ENCODE results near the gene SDHAF2. TPM values are rescaled to one million over a fixed set of nuclear protein-coding genes. Genes with fewer than 3 reads are reported as not detected.
"Not testable (repeated sequence)": the region's sequence is repeated elsewhere in the genome, so short reads cannot be mapped to it uniquely, and the experiment has no call there.

SDHAF2 gene
- total and polyA plus RNA-seq, 4 donors = 25.5 to 46.9 (median 30.2) TPM

GRCh38 chr11:61460986-61461385 lies 31.1 kb downstream of the SDHAF2 start:
- DNase-seq (ENCODE audit: low spot score) = no peak
- H3K9ac ChIP-seq (ENCODE audit: low read depth in 1 of 2, low read length in 2 of 2) = no peak overlapping the region
- peak in 1 of 2 donors; percentile 16 for TF ChIP-seq RAD21 (IDR thresholded peaks at IDR 0.05)
- TF ChIP-seq EGR1 (IDR thresholded peaks at IDR 0.05; ENCODE audit: low read depth in 2 of 2) = no peak
- H3K9me3 ChIP-seq (ENCODE audit: control insufficient read depth in 4 of 4, low read length in 3 of 4) = no peaks in the 10 kb centered on the region
- H3K27ac ChIP-seq (ENCODE audit: low read depth in 1 of 2, low read length in 2 of 2) = no peak overlapping the region
- H3K4me1 ChIP-seq (ENCODE audit: control insufficient read depth in 4 of 4, insufficient read depth in 4 of 4, low read length in 3 of 4) = no peaks in the 10 kb centered on the region
- 85% methylated on average over 5 of the region's 5 CpGs for WGBS
- no peaks in the 10 kb centered on the region for H3K27me3 ChIP-seq (ENCODE audit: control insufficient read depth in 4 of 4, insufficient read depth in 4 of 4, low read length in 3 of 4)
- no peak overlapping the region for H3K4me3 ChIP-seq (ENCODE audit: low read depth in 1 of 3, low read length in 3 of 3)
- H3K36me3 ChIP-seq (ENCODE audit: control insufficient read depth in 4 of 4, insufficient read depth in 3 of 4, low read depth in 1 of 4, low read length in 3 of 4) = peaks cover 0 to 3% (median 1%) of the 10 kb centered on the region in 4 donors

GRCh38 chr11:61467602-61468001 lies 37.7 kb downstream of the SDHAF2 start:
- not testable (repeated sequence) for H3K36me3 ChIP-seq (ENCODE audit: control insufficient read depth in 4 of 4, insufficient read depth in 3 of 4, low read depth in 1 of 4, low read length in 3 of 4); H3K9ac ChIP-seq (ENCODE audit: low read depth in 1 of 2, low read length in 2 of 2)
- WGBS = 90% methylated on average over 6 of the region's 6 CpGs

GRCh38 chr11:61468002-61468401 lies 38.1 kb downstream of the SDHAF2 start:
- WGBS = 77% methylated on average over 7 of the region's 7 CpGs
- no peak for DNase-seq (ENCODE audit: low spot score)
- peaks cover under 1 to 5% (median 3%) of the 10 kb centered on the region in 4 donors for H3K36me3 ChIP-seq (ENCODE audit: control insufficient read depth in 4 of 4, insufficient read depth in 3 of 4, low read depth in 1 of 4, low read length in 3 of 4)
- no peaks in the 10 kb centered on the region for H3K9me3 ChIP-seq (ENCODE audit: control insufficient read depth in 4 of 4, low read length in 3 of 4)
- H3K4me1 ChIP-seq (ENCODE audit: control insufficient read depth in 4 of 4, insufficient read depth in 4 of 4, low read length in 3 of 4) = no peaks in the 10 kb centered on the region
- H3K27me3 ChIP-seq (ENCODE audit: control insufficient read depth in 4 of 4, insufficient read depth in 4 of 4, low read length in 3 of 4) = no peaks in the 10 kb centered on the region
- no peak overlapping the region for H3K27ac ChIP-seq (ENCODE audit: low read depth in 1 of 2, low read length in 2 of 2)
- H3K4me3 ChIP-seq (ENCODE audit: low read depth in 1 of 3, low read length in 3 of 3) = no peak overlapping the region
- no peak for TF ChIP-seq ZBTB33 (IDR thresholded peaks at IDR 0.05)
- TF ChIP-seq HNF4A (conservative IDR thresholded peaks at IDR 0.05) = no peak
- TF ChIP-seq NR2F2 (IDR thresholded peaks at IDR 0.05) = peak; percentile 77
- no peak overlapping the region for H3K9ac ChIP-seq (ENCODE audit: low read depth in 1 of 2, low read length in 2 of 2)

More at GRCh38 chr11:61467602-61468001, 37.7 kb downstream of the SDHAF2 start:
- DNase-seq (ENCODE audit: low spot score); H3K27me3 ChIP-seq (ENCODE audit: control insufficient read depth in 4 of 4, insufficient read depth in 4 of 4, low read length in 3 of 4); H3K9me3 ChIP-seq (ENCODE audit: control insufficient read depth in 4 of 4, low read length in 3 of 4); H3K27ac ChIP-seq (ENCODE audit: low read depth in 1 of 2, low read length in 2 of 2); H3K4me3 ChIP-seq (ENCODE audit: low read depth in 1 of 3, low read length in 3 of 3); H3K4me1 ChIP-seq (ENCODE audit: control insufficient read depth in 4 of 4, insufficient read depth in 4 of 4, low read length in 3 of 4): not testable (repeated sequence)

GRCh38 chr11:61472282-61472681 lies 42.4 kb downstream of the SDHAF2 start:
- Histone ChIP-seq H3K9me3 (ENCODE audit: control insufficient read depth in 4 of 4, low read length in 3 of 4) (no peaks in the 10 kb centered on the region), H3K4me3 (ENCODE audit: low read depth in 1 of 3, low read length in 3 of 3) (no peak overlapping the region), H3K27me3 (ENCODE audit: control insufficient read depth in 4 of 4, insufficient read depth in 4 of 4, low read length in 3 of 4) (no peaks in the 10 kb centered on the region), H3K4me1 (ENCODE audit: control insufficient read depth in 4 of 4, insufficient read depth in 4 of 4, low read length in 3 of 4) (peaks cover 0 to 3% (median 2%) of the 10 kb centered on the region in 4 donors), H3K9ac (ENCODE audit: low read depth in 1 of 2, low read length in 2 of 2) (no peak overlapping the region), H3K36me3 (ENCODE audit: control insufficient read depth in 4 of 4, insufficient read depth in 3 of 4, low read depth in 1 of 4, low read length in 3 of 4) (peaks cover 0 to 5% (median 3%) of the 10 kb centered on the region in 4 donors), H3K27ac (ENCODE audit: low read depth in 1 of 2, low read length in 2 of 2) (no peak overlapping the region)
- 74% methylated on average over 5 of the region's 5 CpGs for WGBS
- DNase-seq (ENCODE audit: low spot score) = no peak
- TF ChIP-seq YY1 (IDR thresholded peaks at IDR 0.05) = no peak
- no peak for TF ChIP-seq FOXA1 (IDR thresholded peaks at IDR 0.05)
- no peak for TF ChIP-seq HNF4G (IDR thresholded peaks at IDR 0.05)
- no peak for TF ChIP-seq CTCF (IDR thresholded peaks at IDR 0.05; ENCODE audit: low read depth, low read length, missing input control)
- TF ChIP-seq NR2F2 (IDR thresholded peaks at IDR 0.05) = no peak
